Esophagus squamous epithelium (tissue), 5 donors: ENCODE results near the gene SGK1. TPM values are rescaled to one million over a fixed set of nuclear protein-coding genes. Genes with fewer than 3 reads are reported as not detected.

Experiments used
- DNase-seq: peaks from one replicate; lab custom pipeline; 2025; lab: John Stamatoyannopoulos, UW
- H3K27ac ChIP-seq, 4 donors: fragments of 200-600 bp; sonication (generic); one replicate each; pipeline ENCODE4 v1.5.1; 2016 to 2019; ENCODE audit warnings: mild to moderate bottlenecking in 1 of 4
- H3K27me3 ChIP-seq, 4 donors: fragments of 200-600 bp; sonication (generic); 1 replicate in 3 of 4; 2 replicates in 1 of 4; pipeline versions ENCODE4 v1.5.1 to v1.6.0; 2017 to 2021; ENCODE audit warnings: antibody characterized with exemption in 1 of 4
- H3K36me3 ChIP-seq, 3 donors: fragments of 200-600 bp; sonication (generic); one replicate each; pipeline ENCODE4 v1.5.1; 2016 to 2019
- H3K4me1 ChIP-seq, 3 donors: fragments of 200-600 bp; sonication (generic); one replicate each; pipeline ENCODE4 v1.5.1; 2017 to 2019
- H3K4me3 ChIP-seq, 4 donors: fragments of 200-600 bp; sonication (generic); 1 replicate in 3 of 4; 2 replicates in 1 of 4; pipeline ENCODE4 v1.5.1; 2016 to 2019; ENCODE audit warnings: mild to moderate bottlenecking in 2 of 4, moderate library complexity in 1 of 4
- H3K9me3 ChIP-seq, 3 donors: fragments of 200-600 bp; sonication (generic); one replicate each; pipeline ENCODE4 v1.5.1; 2016 to 2019
- POLR2A ChIP-seq, 4 donors: fragments of 450-650 bp; IDR thresholded peaks; one replicate each; pipeline ENCODE4 v1.6.1; 2017; ENCODE audit warnings: antibody characterized with exemption in 4 of 4, mild to moderate bottlenecking in 4 of 4, moderate library complexity in 3 of 4
- WGBS, 2 donors: methylation state at CpG; one replicate each; pipeline ENCODE4 v1.1.5; 2018; 5-methylcytosine and 5-hydroxymethylcytosine counted together
- intact Hi-C: fragments of 100-400 bp; cut with DNase I; formaldehyde crosslinking; loops from one replicate; pipeline ENCODE4 v1.15.0; 2022
- total RNA-seq, 4 donors: library from RNA; depleted of rRNA; stranded (reverse); fragments of >200 nt; gene quantifications; one replicate each; pipeline ENCODE4 v1.1.0, GENCODE V29; 2016
- TF ChIP-seq, protein P1 (sequence below), 6 experiments: fragments of 450-650 bp in 4 of 6; fragments of 200-600 bp in 2 of 6; sonication (generic) in 2 of 6; IDR thresholded peaks; one replicate each; pipeline ENCODE4 v1.5.1; 2016 to 2019; ENCODE audit warnings: antibody characterized with exemption in 6 of 6, mild to moderate bottlenecking in 4 of 6, moderate library complexity in 4 of 6
- donor health status: DM: yes; HTN: yes; CAD: no.

Gene SGK1
- total RNA-seq, 4 donors from 2014 or later, result 93.8 to 170 (median 154) TPM

DNA sequence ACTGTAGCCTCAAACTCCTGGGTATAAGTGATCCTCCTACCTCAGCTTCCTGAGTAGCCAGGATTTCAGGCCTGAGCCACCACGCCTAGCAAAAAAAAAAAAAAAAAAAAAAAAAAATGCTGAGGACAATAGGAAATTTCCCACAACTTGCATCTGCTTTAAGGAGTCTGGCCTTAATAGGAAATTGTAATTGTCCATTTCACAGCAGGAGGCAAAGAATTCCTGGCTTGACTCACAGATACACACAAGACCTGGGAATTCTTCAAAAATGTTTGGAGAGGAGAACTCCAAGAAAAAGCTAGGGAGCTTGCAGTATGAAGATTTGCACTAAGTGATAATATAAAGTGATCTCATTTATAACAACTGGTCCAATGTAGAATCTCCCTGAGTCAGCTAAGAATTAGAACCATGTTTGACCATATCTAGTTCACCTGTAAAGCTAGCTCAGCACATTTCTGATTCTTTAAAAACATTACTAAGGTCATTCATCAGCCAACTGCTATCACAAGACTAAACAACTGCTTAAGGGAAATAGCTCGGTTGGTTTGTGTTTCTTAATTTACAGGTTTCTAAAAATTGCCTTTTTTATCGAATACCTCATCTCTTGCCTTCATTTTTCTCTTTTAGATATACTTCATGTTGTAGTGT, 185.3 kb downstream of the SGK1 start:
- H3K4me3 ChIP-seq, result no peak overlapping the region
- TF ChIP-seq, protein P1, sequence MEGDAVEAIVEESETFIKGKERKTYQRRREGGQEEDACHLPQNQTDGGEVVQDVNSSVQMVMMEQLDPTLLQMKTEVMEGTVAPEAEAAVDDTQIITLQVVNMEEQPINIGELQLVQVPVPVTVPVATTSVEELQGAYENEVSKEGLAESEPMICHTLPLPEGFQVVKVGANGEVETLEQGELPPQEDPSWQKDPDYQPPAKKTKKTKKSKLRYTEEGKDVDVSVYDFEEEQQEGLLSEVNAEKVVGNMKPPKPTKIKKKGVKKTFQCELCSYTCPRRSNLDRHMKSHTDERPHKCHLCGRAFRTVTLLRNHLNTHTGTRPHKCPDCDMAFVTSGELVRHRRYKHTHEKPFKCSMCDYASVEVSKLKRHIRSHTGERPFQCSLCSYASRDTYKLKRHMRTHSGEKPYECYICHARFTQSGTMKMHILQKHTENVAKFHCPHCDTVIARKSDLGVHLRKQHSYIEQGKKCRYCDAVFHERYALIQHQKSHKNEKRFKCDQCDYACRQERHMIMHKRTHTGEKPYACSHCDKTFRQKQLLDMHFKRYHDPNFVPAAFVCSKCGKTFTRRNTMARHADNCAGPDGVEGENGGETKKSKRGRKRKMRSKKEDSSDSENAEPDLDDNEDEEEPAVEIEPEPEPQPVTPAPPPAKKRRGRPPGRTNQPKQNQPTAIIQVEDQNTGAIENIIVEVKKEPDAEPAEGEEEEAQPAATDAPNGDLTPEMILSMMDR (IDR thresholded peaks at IDR 0.05), result no peak
- no peak for TF ChIP-seq POLR2A (IDR thresholded peaks at IDR 0.05)
- H3K9me3 ChIP-seq, result no peaks in the 10 kb centered on the region
- no peaks in the 10 kb centered on the region for H3K27me3 ChIP-seq
- H3K36me3 ChIP-seq, result no peaks in the 10 kb centered on the region
- no peaks in the 10 kb centered on the region for H3K4me1 ChIP-seq
- no peak overlapping the region for H3K27ac ChIP-seq
- WGBS, 2 donors, result 77 to 78% methylated on average over 2 to 3 of the region's 3 CpGs
- DNase-seq, result no peak
- intact Hi-C loops, result no loop called here

DNA sequence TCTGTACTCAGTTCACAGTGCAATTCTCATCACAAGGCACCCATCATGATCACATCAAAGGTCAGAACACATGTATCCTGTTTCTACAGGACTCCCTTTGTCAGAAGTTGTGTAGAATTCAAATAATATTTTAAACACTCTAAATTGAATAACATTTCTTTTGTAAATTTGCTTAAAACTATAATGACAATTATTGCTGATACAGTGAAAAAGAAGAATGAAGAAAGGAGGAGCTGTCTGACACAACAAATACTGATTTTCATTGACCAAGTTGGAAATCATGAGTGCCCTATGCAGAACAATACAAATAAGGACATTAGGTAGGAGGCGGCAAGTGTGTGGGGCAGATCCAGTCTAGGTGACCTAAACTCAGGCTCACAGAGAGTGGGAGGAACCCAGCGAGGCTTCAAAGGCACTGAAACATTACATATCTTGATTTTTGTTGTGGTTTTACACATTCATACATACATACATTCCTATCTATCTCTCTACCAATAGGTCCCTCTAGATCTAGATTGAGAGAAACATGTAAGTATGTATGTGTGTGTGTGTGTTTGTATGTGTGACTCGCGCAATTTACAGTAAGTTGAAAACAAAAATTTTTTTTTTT, 186.3 kb downstream of the SGK1 start:
- intact Hi-C loops, result no loop called here
- Histone ChIP-seq H3K4me1 (no peaks in the 10 kb centered on the region), H3K27me3 (no peaks in the 10 kb centered on the region), H3K36me3 (no peaks in the 10 kb centered on the region), H3K9me3 (no peaks in the 10 kb centered on the region), H3K27ac (no peak overlapping the region), H3K4me3 (no peak overlapping the region)
- no peak for TF ChIP-seq POLR2A (IDR thresholded peaks at IDR 0.05)
- TF ChIP-seq, protein P1 (IDR thresholded peaks at IDR 0.05), result no peak
- WGBS, 2 donors, result 88 to 94% methylated on average over 4 of the region's 4 CpGs
- DNase-seq, result no peak

DNA sequence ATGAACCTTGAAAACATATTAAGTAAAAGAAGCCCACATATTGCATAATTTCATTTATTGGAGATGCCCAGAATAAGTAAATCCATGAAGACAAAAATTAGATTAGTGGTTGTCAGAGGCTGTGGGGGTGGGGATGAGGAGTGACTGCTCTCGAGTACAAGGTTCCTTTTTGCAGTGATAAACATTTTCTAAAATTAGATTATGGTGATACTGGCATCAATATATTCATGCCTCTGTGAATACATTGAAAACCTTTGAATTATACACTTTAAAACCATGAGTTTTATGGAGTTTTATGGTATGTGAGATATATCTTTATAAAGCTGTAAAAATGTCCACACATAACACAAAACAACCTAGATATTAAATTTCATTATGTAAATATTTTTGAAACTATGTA, 189.8 kb downstream of the SGK1 start:
- no peaks in the 10 kb centered on the region for H3K36me3 ChIP-seq
- no peak for DNase-seq
- no peaks in the 10 kb centered on the region for H3K9me3 ChIP-seq
- no peak overlapping the region for H3K4me3 ChIP-seq
- WGBS, 2 donors, result 42 to 43% methylated on average over 1 of the region's 1 CpG
- no peaks in the 10 kb centered on the region for H3K4me1 ChIP-seq
- intact Hi-C loops, result no loop called here
- TF ChIP-seq, protein P1 (IDR thresholded peaks at IDR 0.05), result no peak
- no peak for TF ChIP-seq POLR2A (IDR thresholded peaks at IDR 0.05)
- no peaks in the 10 kb centered on the region for H3K27me3 ChIP-seq
- no peak overlapping the region for H3K27ac ChIP-seq

DNA sequence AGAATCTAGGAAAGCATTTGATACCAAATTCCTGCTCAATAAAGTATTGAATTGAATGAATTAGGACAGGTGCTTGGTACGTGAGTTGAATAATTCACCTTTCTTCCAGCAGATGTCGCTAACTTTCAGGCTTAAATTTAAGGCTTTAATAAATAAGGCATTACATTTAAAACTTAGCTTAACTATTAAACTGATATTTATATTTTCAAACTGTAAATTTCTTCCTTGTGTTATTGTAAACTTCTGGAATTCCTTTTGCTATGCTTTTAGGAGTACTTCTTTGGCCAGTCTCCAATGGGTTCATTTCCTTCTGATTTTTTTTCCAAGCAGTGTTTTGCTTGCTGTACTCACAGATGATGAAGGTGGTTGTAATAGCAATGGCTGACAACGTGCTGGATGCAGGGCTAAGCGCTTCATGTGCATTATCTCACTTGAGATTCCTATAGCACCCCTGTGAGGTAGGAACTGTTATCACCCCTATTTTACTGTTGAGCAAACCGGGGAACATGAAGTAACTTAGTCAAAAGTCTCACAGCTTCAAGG, 194.2 kb downstream of the SGK1 start:
- Histone ChIP-seq H3K4me1 (no peaks in the 10 kb centered on the region), H3K27ac (no peak overlapping the region), H3K9me3 (no peaks in the 10 kb centered on the region), H3K36me3 (no peaks in the 10 kb centered on the region), H3K4me3 (no peak overlapping the region), H3K27me3 (no peaks in the 10 kb centered on the region)
- DNase-seq, result no peak
- 13 to 14% methylated on average over 5 of the region's 5 CpGs for WGBS, 2 donors
- intact Hi-C loops, result no loop called here
- no peak for TF ChIP-seq POLR2A (IDR thresholded peaks at IDR 0.05)
- TF ChIP-seq, protein P1 (IDR thresholded peaks at IDR 0.05), result peak in 5 of 6 experiments; percentile 50 to 81 (median 72)

DNA sequence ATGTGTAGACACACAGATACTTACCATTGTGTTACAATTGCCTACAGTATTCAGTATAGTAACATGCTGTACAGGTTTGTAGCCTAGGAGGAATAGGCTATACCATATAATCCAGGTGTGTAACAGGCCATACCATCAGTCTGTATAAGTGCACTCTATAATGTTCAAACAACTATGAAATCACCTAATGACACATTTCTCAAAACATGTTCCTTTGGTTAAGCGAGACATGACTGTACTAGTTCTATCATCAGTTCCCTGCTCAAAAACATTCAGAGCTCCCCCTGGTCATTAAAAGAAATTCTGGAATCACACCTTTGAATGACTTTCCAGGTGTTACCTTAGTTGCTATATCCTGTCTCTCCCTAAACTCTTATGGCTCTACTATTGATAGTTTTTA, 195.1 kb downstream of the SGK1 start:
- H3K27me3 ChIP-seq, result no peaks in the 10 kb centered on the region
- H3K4me1 ChIP-seq, result no peaks in the 10 kb centered on the region
- TF ChIP-seq POLR2A (IDR thresholded peaks at IDR 0.05), result no peak
- TF ChIP-seq, protein P1 (IDR thresholded peaks at IDR 0.05), result no peak
- H3K36me3 ChIP-seq, result no peaks in the 10 kb centered on the region
- H3K4me3 ChIP-seq, result no peak overlapping the region
- WGBS, 2 donors, result 58 to 71% methylated on average over 1 of the region's 1 CpG
- H3K27ac ChIP-seq, result no peak overlapping the region
- no peak for DNase-seq
- no peaks in the 10 kb centered on the region for H3K9me3 ChIP-seq
- intact Hi-C loops, result no loop called here
